SK-N-SH treated with all-trans-retinoic acid at 6 μM for 48 hours (cell line): ENCODE results near the gene EPB41L1.

Experiments used
- ATAC-seq: fragments of 200-7000 bp; cut with Tn5 transposase; 3 replicates; pipeline ENCODE4 v1.9.1; 2020; ENCODE audit warnings: mild to moderate bottlenecking, moderate library complexity
- ARNTL ChIP-seq: fragments of 450-650 bp; formaldehyde crosslinking; IDR thresholded peaks from 2 replicates; pipeline ENCODE4 v1.5.0; 2020; ENCODE audit warnings: low read depth, mild to moderate bottlenecking, moderate library complexity, borderline replicate concordance
- BACH2 ChIP-seq: fragments of 250-450 bp; sonication (Bioruptor Pico); IDR thresholded peaks from 2 replicates; pipeline ENCODE4 v1.9.0; 2021; ENCODE audit warnings: mild to moderate bottlenecking, borderline replicate concordance
- CREB5 ChIP-seq: fragments of 250-450 bp; sonication (Bioruptor Pico); IDR thresholded peaks from 2 replicates; pipeline ENCODE4 v1.5.1; 2020; ENCODE audit warnings: low read depth, mild to moderate bottlenecking, moderate library complexity
- CSDC2 ChIP-seq: fragments of 250-450 bp; sonication (Bioruptor Pico); IDR thresholded peaks from 2 replicates; pipeline ENCODE4 v1.5.0; 2020; ENCODE audit warnings: mild to moderate bottlenecking, moderate library complexity
- CSRNP3 ChIP-seq: fragments of 250-450 bp; sonication (Bioruptor Pico); IDR thresholded peaks from 2 replicates; pipeline ENCODE4 v1.5.1; 2021; ENCODE audit warnings: mild to moderate bottlenecking, moderate library complexity
- ESRRG ChIP-seq: fragments of 250-450 bp; sonication (Bioruptor Pico); IDR thresholded peaks from 2 replicates; pipeline ENCODE4 v1.6.1; 2021; ENCODE audit warnings: mild to moderate bottlenecking
- GLIS3 ChIP-seq: fragments of 250-450 bp; sonication (Bioruptor Pico); IDR thresholded peaks from 2 replicates; pipeline ENCODE4 v1.5.0; 2020; ENCODE audit warnings: mild to moderate bottlenecking, moderate library complexity
- ISL1 ChIP-seq: fragments of 250-450 bp; sonication (Bioruptor Pico); IDR thresholded peaks from 2 replicates; pipeline ENCODE4 v2.1.2; 2022; ENCODE audit warnings: mild to moderate bottlenecking, moderate library complexity
- OSR1 ChIP-seq: fragments of 250-450 bp; sonication (Bioruptor Pico); IDR thresholded peaks from 2 replicates; pipeline ENCODE4 v1.8.0; 2022; ENCODE audit warnings: moderate library complexity, mild to moderate bottlenecking, inconsistent platforms
- PATZ1 ChIP-seq: fragments of 250-450 bp; sonication (Bioruptor Pico); IDR thresholded peaks from 2 replicates; pipeline ENCODE4 v1.8.0; 2020; ENCODE audit warnings: mild to moderate bottlenecking, moderate library complexity, borderline replicate concordance
- PPARA ChIP-seq: fragments of 250-450 bp; sonication (Bioruptor Pico); IDR thresholded peaks from 2 replicates; pipeline ENCODE4 v1.5.0; 2020; ENCODE audit warnings: mild to moderate bottlenecking, borderline replicate concordance
- SNAI2 ChIP-seq: fragments of 250-450 bp; sonication (Bioruptor Pico); IDR thresholded peaks from 2 replicates; pipeline ENCODE4 v1.5.0; 2020; ENCODE audit warnings: mild to moderate bottlenecking, moderate library complexity
- TCF4 ChIP-seq: fragments of 250-450 bp; sonication (Bioruptor Pico); IDR thresholded peaks from 2 replicates; pipeline ENCODE4 v1.8.0; 2021; ENCODE audit warnings: mild to moderate bottlenecking, moderate library complexity, borderline replicate concordance
- TOX ChIP-seq: fragments of 250-450 bp; sonication (Bioruptor Pico); IDR thresholded peaks from 2 replicates; pipeline ENCODE4 v1.8.0; 2021; ENCODE audit warnings: mild to moderate bottlenecking, moderate library complexity, borderline replicate concordance
- TSHZ2 ChIP-seq: fragments of 250-450 bp; sonication (Bioruptor Pico); IDR thresholded peaks from 2 replicates; pipeline ENCODE4 v1.5.0; 2020; ENCODE audit warnings: mild to moderate bottlenecking, moderate library complexity
- ZC3H10 ChIP-seq: fragments of 250-450 bp; sonication (Bioruptor Pico); IDR thresholded peaks from 2 replicates; pipeline ENCODE4 v1.5.1; 2021; ENCODE audit warnings: mild to moderate bottlenecking, moderate library complexity
- ZFP3 ChIP-seq: fragments of 250-450 bp; sonication (Bioruptor Pico); IDR thresholded peaks from 2 replicates; pipeline ENCODE4 v1.5.0; 2020; ENCODE audit warnings: mild to moderate bottlenecking, moderate library complexity
- ZFP30 ChIP-seq: fragments of 450-650 bp; formaldehyde crosslinking; IDR thresholded peaks from 2 replicates; pipeline ENCODE4 v1.5.0; 2022; ENCODE audit warnings: mild to moderate bottlenecking, moderate library complexity
- ZNF565 ChIP-seq: fragments of 450-650 bp; formaldehyde crosslinking; conservative IDR thresholded peaks from 2 replicates; pipeline ENCODE4 v1.5.0; 2020; ENCODE audit warnings: low read depth, mild to moderate bottlenecking, moderate library complexity
- ZNF70 ChIP-seq: fragments of 450-650 bp; formaldehyde crosslinking; IDR thresholded peaks from 2 replicates; pipeline ENCODE4 v1.5.0; 2020; ENCODE audit warnings: mild to moderate bottlenecking, moderate library complexity

The EPB41L1 gene

GRCh38 chr20:36126836-36127527, 27.6 kb upstream of the EPB41L1 start:
- TF ChIP-seq ISL1 (CRISPR knock-in tag): no peak
- TF ChIP-seq CSRNP3: no peak
- TF ChIP-seq ZNF70 (CRISPR knock-in tag): no peak
- no peak for TF ChIP-seq ESRRG (CRISPR knock-in tag)
- no peak for TF ChIP-seq ARNTL
- TF ChIP-seq PPARA: no peak
- TF ChIP-seq GLIS3 (CRISPR knock-in tag): no peak
- TF ChIP-seq OSR1: no peak
- TF ChIP-seq BACH2 (CRISPR knock-in tag): no peak
- TF ChIP-seq ZFP3: no peak
- no peak for TF ChIP-seq CREB5 (CRISPR knock-in tag)
- TF ChIP-seq TSHZ2 (CRISPR knock-in tag): no peak
- TF ChIP-seq SNAI2 (CRISPR knock-in tag): no peak
- no peak for TF ChIP-seq ZFP30
- ATAC-seq: peak; percentile 20; the same call in 1 of the 3 replicates

GRCh38 chr20:36128463-36129159, 25.9 kb upstream of the EPB41L1 start:
- no peak for TF ChIP-seq TOX (CRISPR knock-in tag)
- TF ChIP-seq PATZ1 (CRISPR knock-in tag): no peak
- no peak for TF ChIP-seq CREB5 (CRISPR knock-in tag)
- no peak for TF ChIP-seq TCF4 (CRISPR knock-in tag)
- no peak for TF ChIP-seq ZNF70 (CRISPR knock-in tag)
- TF ChIP-seq ISL1 (CRISPR knock-in tag): no peak
- no peak for TF ChIP-seq ZC3H10 (CRISPR knock-in tag)
- no peak for TF ChIP-seq ZNF565 (CRISPR knock-in tag)
- no peak for TF ChIP-seq CSDC2 (CRISPR knock-in tag)
- TF ChIP-seq ZFP30: no peak
- no peak for TF ChIP-seq CSRNP3
- no peak for TF ChIP-seq PPARA
- peak; percentile 73 for ATAC-seq
